ENCODE measurements around the gene TMCC2.

DNA sequence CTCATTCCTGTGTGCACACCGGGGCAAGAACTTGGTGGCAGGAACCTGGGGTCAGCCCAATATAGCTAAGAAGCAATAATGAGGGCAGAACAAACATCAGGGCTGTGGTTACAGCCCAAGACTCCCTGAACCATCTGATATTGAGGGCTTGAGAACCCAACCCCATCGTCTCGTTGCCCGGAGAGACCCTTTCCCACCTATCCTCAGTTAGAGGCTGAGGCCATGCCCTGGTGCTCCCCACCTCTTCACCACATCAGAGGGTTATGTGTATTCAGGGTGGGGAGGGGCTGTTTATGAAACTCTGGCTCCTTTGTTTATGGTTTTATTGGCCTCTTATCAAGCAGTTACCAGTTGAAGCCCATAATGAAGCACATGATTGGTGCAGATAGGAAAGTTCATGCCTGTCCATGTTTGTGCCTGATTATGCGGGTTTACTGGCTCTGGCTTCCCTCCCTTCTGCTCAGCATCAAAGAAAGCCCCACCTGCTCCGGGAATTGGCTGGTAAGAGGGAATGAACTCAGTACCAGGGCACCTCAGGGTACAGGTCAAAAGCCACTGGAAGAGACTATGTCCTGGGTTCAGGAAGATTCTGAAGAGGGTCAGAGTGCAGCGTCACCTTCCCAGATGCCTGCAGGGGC lies 79.3 kb downstream of the TMCC2 start:
- TF ChIP-seq POLR2A (IDR thresholded peaks at IDR 0.05) (no peak), POLR2AphosphoS5 (IDR thresholded peaks at IDR 0.05) (no peak)
- TF ChIP-seq, protein P1, sequence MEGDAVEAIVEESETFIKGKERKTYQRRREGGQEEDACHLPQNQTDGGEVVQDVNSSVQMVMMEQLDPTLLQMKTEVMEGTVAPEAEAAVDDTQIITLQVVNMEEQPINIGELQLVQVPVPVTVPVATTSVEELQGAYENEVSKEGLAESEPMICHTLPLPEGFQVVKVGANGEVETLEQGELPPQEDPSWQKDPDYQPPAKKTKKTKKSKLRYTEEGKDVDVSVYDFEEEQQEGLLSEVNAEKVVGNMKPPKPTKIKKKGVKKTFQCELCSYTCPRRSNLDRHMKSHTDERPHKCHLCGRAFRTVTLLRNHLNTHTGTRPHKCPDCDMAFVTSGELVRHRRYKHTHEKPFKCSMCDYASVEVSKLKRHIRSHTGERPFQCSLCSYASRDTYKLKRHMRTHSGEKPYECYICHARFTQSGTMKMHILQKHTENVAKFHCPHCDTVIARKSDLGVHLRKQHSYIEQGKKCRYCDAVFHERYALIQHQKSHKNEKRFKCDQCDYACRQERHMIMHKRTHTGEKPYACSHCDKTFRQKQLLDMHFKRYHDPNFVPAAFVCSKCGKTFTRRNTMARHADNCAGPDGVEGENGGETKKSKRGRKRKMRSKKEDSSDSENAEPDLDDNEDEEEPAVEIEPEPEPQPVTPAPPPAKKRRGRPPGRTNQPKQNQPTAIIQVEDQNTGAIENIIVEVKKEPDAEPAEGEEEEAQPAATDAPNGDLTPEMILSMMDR (IDR thresholded peaks at IDR 0.05), result no peak
